ENCODE measurements around the gene PLD1.

Gene PLD1

DNA sequence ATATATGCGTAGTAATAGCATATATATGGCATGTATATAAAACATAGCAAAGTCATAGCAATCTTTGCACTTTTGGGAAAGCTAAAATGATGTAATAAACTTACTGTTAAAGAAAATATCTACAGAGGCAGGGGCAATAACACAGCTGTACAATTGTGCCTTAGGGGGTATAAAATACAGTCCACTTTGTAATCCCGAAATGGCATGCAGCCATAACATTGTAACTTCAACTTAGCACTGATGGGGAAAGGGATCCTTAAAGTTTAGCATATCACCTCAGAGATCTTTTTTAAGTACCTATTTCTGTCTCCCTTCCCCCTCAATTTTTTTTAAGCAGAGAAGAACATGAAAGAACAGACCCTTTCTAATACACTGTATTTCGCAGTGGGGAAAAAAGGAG lies 40.8 kb downstream of the PLD1 start:
- peak overlapping the region; percentile 83; the same call in 1 of the 2 replicates for H3K4me3 ChIP-seq (ENCODE audit: low read length)
- no peak for TF ChIP-seq ZNF274 (IDR thresholded peaks at IDR 0.05; ENCODE audit: low read depth, low read length)

DNA sequence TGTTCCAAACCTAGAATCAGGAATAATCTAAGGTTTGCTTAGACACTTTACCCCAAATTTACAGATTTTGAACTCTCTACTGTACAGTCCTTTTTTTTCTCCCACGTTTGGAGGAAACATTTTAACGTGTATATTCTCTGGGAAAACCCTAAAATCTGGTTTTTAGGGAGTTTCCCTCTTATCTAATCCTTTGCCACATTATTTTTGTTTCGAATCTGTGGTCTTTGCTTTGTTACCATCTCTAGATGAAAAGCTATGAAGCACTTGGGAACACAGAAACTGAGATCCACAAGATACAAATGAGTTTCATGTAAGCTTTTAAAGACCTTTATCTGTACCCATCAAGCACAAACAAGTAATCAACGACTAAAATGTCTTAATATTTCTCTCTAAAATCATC lies 41.3 kb downstream of the PLD1 start:
- TF ChIP-seq ZNF274 (IDR thresholded peaks at IDR 0.05; ENCODE audit: low read depth, low read length) = no peak
- peak overlapping the region; percentile 83; the same call in 1 of the 2 replicates for H3K4me3 ChIP-seq (ENCODE audit: low read length)

DNA sequence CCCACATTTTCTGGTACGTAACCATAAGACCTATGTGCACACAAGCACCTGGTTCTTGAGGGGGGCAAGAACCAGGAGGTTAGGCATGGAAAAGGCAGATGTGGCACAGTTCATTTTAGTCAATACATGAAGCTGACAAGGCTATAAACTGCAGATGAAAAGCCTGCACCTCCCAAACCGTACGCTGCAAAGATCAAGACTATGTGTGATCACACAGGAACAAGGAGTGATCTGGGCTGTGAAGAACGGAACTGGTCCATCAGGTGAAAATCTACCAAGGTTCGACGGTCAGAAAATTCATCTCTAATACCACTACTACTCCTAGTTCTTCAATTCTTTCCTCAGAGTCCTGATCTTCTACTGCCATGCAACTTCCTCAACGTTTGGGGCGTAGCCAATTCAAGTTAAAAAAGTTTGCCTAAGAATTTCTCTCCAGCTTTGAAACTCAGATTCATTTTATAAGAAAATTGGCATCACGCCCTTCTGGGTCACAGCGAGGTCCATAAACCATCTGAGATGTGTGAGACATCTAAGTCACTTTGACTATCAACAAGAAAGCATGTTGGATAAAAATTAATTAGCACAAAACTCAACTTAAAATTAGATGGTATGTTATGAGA lies 41.9 kb downstream of the PLD1 start:
- no peak for TF ChIP-seq ZNF274 (IDR thresholded peaks at IDR 0.05; ENCODE audit: low read depth, low read length)

DNA sequence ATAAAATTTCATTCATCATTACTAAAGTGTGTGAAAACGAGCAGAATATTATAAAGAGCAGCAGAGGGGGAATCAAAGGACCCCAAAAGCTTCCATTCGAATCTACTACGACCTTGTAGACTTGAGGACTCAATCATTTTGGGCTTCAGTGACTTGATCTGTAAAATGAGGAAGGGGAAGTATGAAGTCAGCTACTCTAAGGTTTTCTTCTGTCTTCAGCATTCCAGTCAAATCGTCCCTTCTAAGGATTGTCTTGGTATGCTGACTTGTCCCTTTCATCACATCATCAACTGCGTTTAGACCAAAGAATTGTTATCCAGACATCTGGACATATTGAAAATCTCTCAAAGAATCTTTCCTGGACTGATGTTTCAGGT lies 44.8 kb downstream of the PLD1 start:
- H3K4me3 ChIP-seq (ENCODE audit: low read length) = no peak overlapping the region
- no peak for TF ChIP-seq ZNF274 (IDR thresholded peaks at IDR 0.05; ENCODE audit: low read depth, low read length)

More for the DNA sequence above, 41.9 kb downstream of the PLD1 start:
- peak overlapping the region; percentile 18; the same call in 1 of the 2 replicates for H3K4me3 ChIP-seq (ENCODE audit: low read length)

DNA sequence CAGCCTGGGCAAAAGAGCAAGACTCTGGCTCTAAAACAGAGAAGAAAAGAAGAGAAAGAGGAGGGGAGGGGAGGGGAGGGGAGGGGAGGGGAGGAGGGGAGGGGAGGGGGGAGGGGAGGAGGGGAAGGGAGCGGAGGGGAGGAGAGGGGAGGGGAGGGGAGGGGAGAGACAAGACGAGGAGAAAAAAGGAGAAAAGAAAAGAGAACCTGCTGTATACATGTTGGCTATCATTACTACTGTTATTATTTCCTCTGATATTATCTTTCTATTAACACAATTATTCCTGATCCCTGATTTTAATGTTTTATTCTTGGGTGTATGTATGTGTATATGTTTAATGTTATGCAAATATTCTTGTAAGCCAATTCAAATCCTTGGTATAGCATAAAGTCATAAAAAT lies 46.9 kb downstream of the PLD1 start:
- H3K4me3 ChIP-seq (ENCODE audit: low read length) = no peak overlapping the region
- TF ChIP-seq ZNF274 (IDR thresholded peaks at IDR 0.05; ENCODE audit: low read depth, low read length) = no peak

DNA sequence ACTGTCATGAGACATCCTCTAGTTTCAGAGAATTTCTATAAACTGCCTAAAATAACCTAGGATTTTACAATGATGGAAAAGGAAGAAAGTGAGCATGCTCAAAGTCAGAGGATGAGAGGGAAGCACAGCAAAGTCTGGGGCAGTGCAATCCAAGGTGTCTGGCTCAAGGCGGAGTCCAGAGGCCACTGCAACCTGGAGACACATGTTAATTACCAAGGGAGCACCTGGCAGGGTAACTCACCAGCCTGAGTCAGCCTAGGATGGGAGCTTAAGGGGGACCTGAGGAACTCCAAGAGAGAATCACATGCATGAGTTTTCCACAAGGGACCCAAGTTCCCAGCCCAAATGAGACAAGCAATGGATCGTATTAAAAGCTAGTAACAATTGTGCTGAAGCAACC lies 49.8 kb downstream of the PLD1 start:
- no peak for TF ChIP-seq ZNF274 (IDR thresholded peaks at IDR 0.05; ENCODE audit: low read depth, low read length)
- H3K4me3 ChIP-seq (ENCODE audit: low read length) = no peak overlapping the region

DNA sequence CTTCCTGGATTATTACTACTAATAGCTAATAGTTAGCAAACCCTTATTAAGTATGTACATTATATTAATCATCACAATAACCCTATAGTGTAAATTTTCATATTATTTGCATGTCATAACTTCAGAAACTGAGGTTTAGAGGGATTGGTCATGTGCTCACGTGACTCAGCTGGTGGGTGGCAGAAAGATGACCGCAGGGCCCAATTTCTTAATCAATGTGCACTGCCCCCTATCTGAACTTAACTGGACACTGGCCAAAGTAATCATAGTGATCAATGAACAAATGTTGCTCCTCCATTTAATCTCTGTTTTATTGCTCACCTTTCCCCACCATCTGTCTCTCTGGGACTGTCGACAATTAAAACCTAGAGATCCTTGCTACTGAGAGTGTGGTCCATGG lies 52.2 kb downstream of the PLD1 start:
- no peak overlapping the region for H3K4me3 ChIP-seq (ENCODE audit: low read length)
- no peak for TF ChIP-seq ZNF274 (IDR thresholded peaks at IDR 0.05; ENCODE audit: low read depth, low read length)

DNA sequence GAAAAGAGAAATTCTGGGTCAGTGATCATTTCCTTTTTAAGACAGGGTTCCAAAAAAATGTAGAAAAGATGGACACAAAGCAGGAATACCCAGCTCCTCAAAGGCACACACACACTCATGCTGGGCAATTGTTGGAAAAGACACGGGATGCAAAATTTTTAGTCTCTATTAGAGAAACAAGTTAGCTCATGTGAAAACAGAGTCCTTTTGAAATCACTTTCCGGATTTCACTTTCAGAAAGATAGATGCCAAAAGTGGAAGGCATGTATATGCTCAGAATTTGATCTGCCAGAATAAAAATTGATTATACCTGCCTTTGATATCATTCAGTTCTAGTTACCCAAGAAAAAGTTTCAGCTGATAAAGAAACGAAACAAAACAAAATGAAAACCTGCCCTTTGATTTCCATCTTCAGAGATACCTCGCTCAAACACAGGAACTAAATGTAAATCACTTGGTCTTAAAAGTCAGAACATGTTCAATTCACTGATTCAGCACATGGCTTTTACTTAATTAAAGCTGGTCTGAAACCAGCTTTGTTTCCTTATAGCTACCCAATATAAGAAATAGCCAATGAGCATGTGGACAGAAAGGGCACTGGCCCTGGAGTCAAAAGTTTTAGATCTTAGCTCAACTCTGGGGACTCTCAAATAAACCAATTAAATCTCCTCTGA lies 52.8 kb downstream of the PLD1 start:
- H3K4me3 ChIP-seq (ENCODE audit: low read length) = no peak overlapping the region
- TF ChIP-seq ZNF274 (IDR thresholded peaks at IDR 0.05; ENCODE audit: low read depth, low read length) = no peak

DNA sequence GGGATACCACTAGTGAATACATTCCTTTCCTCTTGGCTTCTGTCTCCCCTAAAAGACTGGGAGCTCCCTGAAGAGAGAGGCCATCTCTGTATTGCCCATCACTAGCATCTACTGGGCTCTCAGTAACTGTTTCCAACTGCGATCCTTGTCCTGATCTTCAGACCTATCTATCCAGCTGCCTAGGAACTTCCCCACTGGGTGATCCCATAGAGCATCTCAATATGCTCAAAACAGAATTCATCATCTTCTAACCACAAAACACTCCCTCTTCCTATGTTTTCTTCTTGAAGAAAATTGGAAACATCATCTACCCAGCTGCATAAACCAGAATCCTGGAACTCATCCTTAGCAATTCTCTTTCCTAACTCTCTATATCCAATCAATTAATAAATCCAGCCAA lies 54.6 kb downstream of the PLD1 start:
- TF ChIP-seq ZNF274 (IDR thresholded peaks at IDR 0.05; ENCODE audit: low read depth, low read length) = no peak
- H3K4me3 ChIP-seq (ENCODE audit: low read length) = no peak overlapping the region

DNA sequence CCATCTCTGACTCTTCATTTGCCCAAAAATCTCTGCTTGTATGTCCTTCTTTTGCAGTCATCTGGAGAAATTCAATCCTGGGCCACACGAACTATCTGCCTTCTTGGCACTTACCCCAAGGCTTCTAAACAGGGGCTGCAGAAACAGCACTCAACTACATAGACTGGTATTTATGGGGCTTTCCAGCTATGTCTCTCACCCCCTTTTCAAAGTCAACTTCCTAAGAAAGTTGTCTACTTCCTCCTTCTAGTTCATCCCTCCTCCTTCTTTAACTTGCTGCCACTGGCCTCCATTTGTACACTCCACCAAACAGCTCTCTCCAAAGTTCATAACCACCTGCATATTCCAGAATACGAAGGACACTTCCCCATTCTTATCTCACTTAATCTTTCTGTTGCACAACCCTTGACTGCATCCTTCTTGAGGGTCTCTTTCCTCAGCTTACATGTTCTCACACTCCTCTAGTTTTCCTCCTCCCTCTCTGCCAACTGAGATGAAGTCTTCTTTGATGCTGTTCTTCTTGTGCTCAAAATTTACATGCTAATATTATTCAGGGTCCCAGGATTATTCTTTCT lies 55.2 kb downstream of the PLD1 start:
- TF ChIP-seq ZNF274 (IDR thresholded peaks at IDR 0.05; ENCODE audit: low read depth, low read length) = no peak
- H3K4me3 ChIP-seq (ENCODE audit: low read length) = no peak overlapping the region

DNA sequence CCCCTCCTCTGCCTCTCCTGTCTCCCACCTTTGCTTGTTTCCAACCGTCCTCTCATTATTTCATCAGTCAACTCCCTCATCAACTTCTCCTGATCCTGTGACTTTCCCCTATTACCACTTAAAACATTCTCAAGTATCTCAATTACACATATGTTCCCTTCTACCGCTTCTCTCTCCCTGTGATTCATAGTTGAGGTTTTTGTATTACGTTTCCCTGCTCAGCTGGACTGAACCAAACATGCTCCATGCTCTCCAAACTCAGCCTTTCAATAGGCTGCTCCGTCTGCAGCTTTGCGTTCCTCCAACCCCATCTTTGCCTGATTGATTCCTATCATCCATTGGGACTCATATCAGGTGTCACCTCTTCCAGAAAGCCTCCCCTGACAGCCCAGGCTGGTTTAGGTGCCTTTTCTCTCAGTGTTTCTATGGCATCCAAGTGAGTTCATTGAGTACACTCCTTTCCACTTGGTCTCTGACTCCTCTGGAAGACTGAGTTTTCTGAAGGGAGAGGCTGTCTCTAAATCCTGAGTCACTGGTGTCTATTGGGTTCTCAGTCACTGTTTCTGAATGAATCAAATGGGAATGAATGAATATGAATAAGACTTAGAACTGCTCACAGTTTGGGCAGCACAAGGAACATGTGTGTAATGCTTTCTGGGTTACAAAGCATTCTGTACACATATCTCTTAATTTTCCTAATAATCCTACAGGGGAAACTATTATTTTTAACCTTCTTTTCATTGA lies 56.4 kb downstream of the PLD1 start:
- H3K4me3 ChIP-seq (ENCODE audit: low read length) = no peak overlapping the region
- no peak for TF ChIP-seq ZNF274 (IDR thresholded peaks at IDR 0.05; ENCODE audit: low read depth, low read length)

DNA sequence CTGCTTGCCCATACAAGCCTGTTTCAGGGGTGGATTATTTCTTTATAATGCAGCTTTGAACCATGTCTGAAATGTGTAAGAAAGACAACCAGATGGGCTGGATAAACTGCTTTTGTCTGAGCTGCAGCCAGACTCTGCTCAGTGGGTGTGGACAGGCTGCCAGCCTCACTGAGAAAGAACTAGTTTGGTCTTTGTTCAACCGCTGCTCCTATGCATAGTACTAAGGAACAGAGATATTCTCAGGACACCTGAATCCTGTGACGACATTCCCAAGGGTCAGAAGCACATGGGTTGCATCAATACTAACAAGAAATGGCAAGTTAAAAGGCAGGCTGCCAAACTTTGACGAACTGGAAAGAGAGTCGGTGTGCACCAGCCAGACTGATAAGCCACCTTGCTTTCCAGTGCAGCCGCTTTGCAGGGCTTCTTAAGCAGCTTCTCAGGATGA lies 57.2 kb downstream of the PLD1 start:
- TF ChIP-seq ZNF274 (IDR thresholded peaks at IDR 0.05; ENCODE audit: low read depth, low read length) = no peak
- H3K4me3 ChIP-seq (ENCODE audit: low read length) = no peak overlapping the region

DNA sequence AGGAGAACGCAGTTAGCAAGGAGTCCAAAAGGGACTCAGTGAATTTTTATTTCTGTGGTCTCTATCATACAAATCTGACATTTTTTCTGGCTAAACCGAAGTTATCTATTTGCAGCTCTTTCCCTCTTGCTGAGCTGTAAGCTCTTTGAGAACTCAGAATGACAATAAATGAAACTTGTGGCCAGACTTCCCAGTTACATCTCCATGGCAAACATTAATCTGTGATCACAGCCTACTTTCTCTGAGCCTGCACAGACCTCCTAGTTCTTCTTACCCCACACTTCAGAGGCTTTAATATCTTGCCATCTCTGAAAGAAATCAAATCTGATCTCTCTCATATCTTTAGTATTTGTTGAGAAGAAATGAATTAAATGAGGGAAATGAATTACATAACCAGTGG lies 58.0 kb downstream of the PLD1 start:
- H3K4me3 ChIP-seq (ENCODE audit: low read length) = no peak overlapping the region
- no peak for TF ChIP-seq ZNF274 (IDR thresholded peaks at IDR 0.05; ENCODE audit: low read depth, low read length)

DNA sequence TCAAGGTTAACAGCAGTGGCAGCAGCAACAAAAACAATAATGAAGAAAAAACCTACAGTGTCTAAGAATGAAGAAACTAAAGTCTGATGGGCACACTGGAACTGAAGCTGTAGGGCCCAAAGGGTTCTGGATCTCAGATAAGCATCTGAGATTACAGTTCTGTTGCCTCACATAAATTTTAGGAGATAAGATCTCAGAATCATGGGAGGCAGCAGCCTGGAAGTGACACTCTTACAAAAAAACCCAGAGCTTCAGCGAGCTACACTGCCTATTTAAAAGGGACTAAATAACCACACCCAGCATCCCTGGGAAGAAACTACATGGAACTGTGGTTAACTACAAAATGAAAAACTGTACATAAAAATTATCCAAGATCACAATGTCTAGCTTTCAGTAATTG lies 61.2 kb downstream of the PLD1 start:
- TF ChIP-seq ZNF274 (IDR thresholded peaks at IDR 0.05; ENCODE audit: low read depth, low read length) = no peak
- H3K4me3 ChIP-seq (ENCODE audit: low read length) = no peak overlapping the region
